ENCODE data around the gene WFDC5.
A peak's percentile ranks its signal among the peaks of the same experiment; 100 is the strongest.

Gene WFDC5

GRCh38 chr20:45104786-45105185 is 10.2 kb downstream of the WFDC5 start:
- H3K27ac ChIP-seq: no peak overlapping the region
- no peaks in the 10 kb centered on the region for H3K27me3 ChIP-seq (replicated peaks)
- in situ Hi-C loops (cut with HindIII; ENCODE audit: low pct_ligation_motif_present, low sequenced_read_pairs): no loop called here
- peak; percentile 63 for DNase-seq
- no peak overlapping the region for H3K4me3 ChIP-seq (ENCODE audit: low read depth, low read length)
- no peak for TF ChIP-seq CTCF (IDR thresholded peaks at IDR 0.05; ENCODE audit: low read depth, low read length, missing control alignments)
- H3K36me3 ChIP-seq (replicated peaks): no peaks in the 10 kb centered on the region

- no peak overlapping the region for H3K4me3 ChIP-seq (ENCODE audit: low read depth, low read length)
- TF ChIP-seq CTCF (IDR thresholded peaks at IDR 0.05; ENCODE audit: low read depth, low read length, missing control alignments): no peak
- no peak for DNase-seq
- H3K36me3 ChIP-seq (replicated peaks): no peaks in the 10 kb centered on the region
- H3K27me3 ChIP-seq (replicated peaks): no peaks in the 10 kb centered on the region
- in situ Hi-C loops (cut with HindIII; ENCODE audit: low pct_ligation_motif_present, low sequenced_read_pairs): no loop called here
- H3K27ac ChIP-seq: no peak overlapping the region
Observed at GRCh38 chr20:45103072-45103471, 11.9 kb downstream of the WFDC5 start.

- no peaks in the 10 kb centered on the region for H3K27me3 ChIP-seq (replicated peaks)
- no peaks in the 10 kb centered on the region for H3K36me3 ChIP-seq (replicated peaks)
- in situ Hi-C loops (cut with HindIII; ENCODE audit: low pct_ligation_motif_present, low sequenced_read_pairs): no loop called here
- no peak for TF ChIP-seq CTCF (IDR thresholded peaks at IDR 0.05; ENCODE audit: low read depth, low read length, missing control alignments)
- no peak for DNase-seq
- no peak overlapping the region for H3K4me3 ChIP-seq (ENCODE audit: low read depth, low read length)
- H3K27ac ChIP-seq: no peak overlapping the region
Observed at GRCh38 chr20:45101333-45101850, 13.6 kb downstream of the WFDC5 start.

GRCh38 chr20:45100563-45101245 is 14.3 kb downstream of the WFDC5 start, which contains the start of gene KCNS1:
Gene KCNS1 (minus strand): TSS chr20:45101127. CDS start chr20:45099236, 1,891 bp downstream.
- H3K4me3 ChIP-seq (ENCODE audit: low read depth, low read length): peak within 1 kb of the TSS; percentile 35
- DNase-seq: peak; percentile 9
- no peaks in the 10 kb centered on the region for H3K27me3 ChIP-seq (replicated peaks)

GRCh38 chr20:45098103-45098773 is 16.7 kb downstream of the WFDC5 start:
- Histone ChIP-seq H3K27ac (no peak overlapping the region), H3K27me3 (replicated peaks) (no peaks in the 10 kb centered on the region), H3K36me3 (replicated peaks) (no peaks in the 10 kb centered on the region), H3K4me3 (ENCODE audit: low read depth, low read length) (peak overlapping the region; percentile 39)
- DNase-seq: peak; percentile 14
- peak; percentile 48 for TF ChIP-seq CTCF (IDR thresholded peaks at IDR 0.05; ENCODE audit: low read depth, low read length, missing control alignments)
- in situ Hi-C loops (cut with HindIII; ENCODE audit: low pct_ligation_motif_present, low sequenced_read_pairs): no loop called here

More at GRCh38 chr20:45100563-45101245, 14.3 kb downstream of the WFDC5 start, which contains the start of gene KCNS1:
- H3K36me3 ChIP-seq (replicated peaks): no peaks in the 10 kb centered on the region
- peak; percentile 33 for TF ChIP-seq CTCF (IDR thresholded peaks at IDR 0.05; ENCODE audit: low read depth, low read length, missing control alignments)
- in situ Hi-C loops (cut with HindIII; ENCODE audit: low pct_ligation_motif_present, low sequenced_read_pairs): no loop called here
- H3K27ac ChIP-seq: no peak within 1 kb of the TSS

All from brain microvascular endothelial cell (primary cell).